Activated CD4-positive, alpha-beta T cell treated with anti-CD3 and anti-CD28 coated beads for 48 hours (primary cell): ENCODE results near the gene COPA.

ENCODE experiments used
- DNase-seq: peaks from one replicate; pipeline ENCODE4 v3.0.0-alpha.2; 2020

The COPA gene

GRCh38 chr1:160362168-160362957, 19.3 kb upstream of the COPA start:
- no peak for DNase-seq

- no peak for DNase-seq
Observed at GRCh38 chr1:160361814-160362167, 18.7 kb upstream of the COPA start.

- no peak for DNase-seq
Observed at GRCh38 chr1:160361199-160361598, 18.1 kb upstream of the COPA start.

GRCh38 chr1:160360227-160360695, 17.2 kb upstream of the COPA start:
- DNase-seq: no peak

- no peak for DNase-seq
Observed at GRCh38 chr1:160359559-160360226, 16.6 kb upstream of the COPA start.

- no peak for DNase-seq
Observed at GRCh38 chr1:160358073-160358472, 15.0 kb upstream of the COPA start.

GRCh38 chr1:160357286-160358002, 14.4 kb upstream of the COPA start:
- DNase-seq: no peak

- DNase-seq: peak; percentile 34
Observed at GRCh38 chr1:160354388-160354985, 11.4 kb upstream of the COPA start.

- DNase-seq: no peak
Observed at GRCh38 chr1:160353223-160353622, 10.2 kb upstream of the COPA start.

- no peak for DNase-seq
Observed at GRCh38 chr1:160352555-160352954, 9.5 kb upstream of the COPA start.

GRCh38 chr1:160351629-160352028, 8.6 kb upstream of the COPA start:
- DNase-seq: no peak

GRCh38 chr1:160346958-160347357, 3.9 kb upstream of the COPA start:
- no peak for DNase-seq

- no peak for DNase-seq
Observed at GRCh38 chr1:160346463-160346862, 3.4 kb upstream of the COPA start.

GRCh38 chr1:160344936-160345335, 1.9 kb upstream of the COPA start:
- DNase-seq: no peak

- no peak for DNase-seq
Observed at GRCh38 chr1:160344241-160344640, 1.2 kb upstream of the COPA start.

GRCh38 chr1:160342526-160342925, 524 bp downstream of the COPA start:
- DNase-seq: peak; percentile 9

GRCh38 chr1:160340866-160341265, 2.2 kb downstream of the COPA start:
- no peak for DNase-seq

- DNase-seq: no peak
Observed at GRCh38 chr1:160340146-160340545, 2.9 kb downstream of the COPA start.

- DNase-seq: no peak
Observed at GRCh38 chr1:160338580-160338979, 4.5 kb downstream of the COPA start.

GRCh38 chr1:160332516-160332915, 10.5 kb downstream of the COPA start:
- no peak for DNase-seq

- DNase-seq: no peak
Observed at GRCh38 chr1:160330119-160330518, 12.9 kb downstream of the COPA start.

- no peak for DNase-seq
Observed at GRCh38 chr1:160328184-160328583, 14.9 kb downstream of the COPA start.

GRCh38 chr1:160326418-160326817, 16.6 kb downstream of the COPA start:
- no peak for DNase-seq
